AG20443 (cell line): Measurements from ENCODE around the gene CDH13.

Experiments
- DNase-seq: peaks from one replicate; pipeline ENCODE4 v3.0.0; 2012; ENCODE audit warnings: low spot score, mixed read lengths

The CDH13 gene

DNA sequence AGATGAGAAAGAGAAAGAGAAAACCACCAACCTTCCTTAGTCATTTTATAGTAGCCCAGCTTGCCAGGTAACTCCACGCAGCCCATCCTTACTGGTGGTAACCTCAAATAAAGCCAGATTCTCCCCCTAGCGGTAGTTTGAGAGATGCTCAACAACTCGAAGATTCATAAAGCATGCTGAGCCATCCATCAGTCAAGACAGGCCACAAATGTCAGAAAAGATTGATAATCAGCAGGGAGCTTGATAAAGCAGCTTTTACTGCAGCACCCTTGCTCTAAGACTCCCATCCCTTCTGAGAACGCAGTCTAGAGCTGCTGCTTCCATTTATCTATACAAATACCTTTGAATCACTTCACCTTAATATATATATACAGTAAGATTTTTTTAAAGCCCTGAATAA is 729.5 kb downstream of the CDH13 start:
- DNase-seq = peak; percentile 70

GRCh38 chr16:83356986-83357385 is 730.2 kb downstream of the CDH13 start:
- DNase-seq = no peak

DNA sequence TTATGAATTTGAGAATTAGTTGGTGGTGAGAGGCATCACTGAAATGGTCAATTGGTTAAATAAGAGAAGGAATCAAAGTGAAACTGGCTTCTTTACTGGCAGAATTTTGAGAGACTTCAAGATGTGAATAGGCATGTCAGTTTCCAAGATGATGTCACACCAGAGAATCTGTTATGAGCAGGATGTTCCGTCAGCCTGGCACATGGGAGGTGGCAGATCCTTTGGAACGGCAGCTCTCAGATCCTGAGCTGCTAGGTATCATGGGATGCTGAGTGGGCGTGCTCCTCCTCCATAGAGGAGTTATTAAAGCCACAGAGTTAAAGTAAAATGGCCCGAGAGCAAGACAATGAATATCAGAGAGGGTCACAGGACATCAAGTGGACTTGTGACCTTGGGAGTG is 736.8 kb downstream of the CDH13 start:
- no peak for DNase-seq

DNA sequence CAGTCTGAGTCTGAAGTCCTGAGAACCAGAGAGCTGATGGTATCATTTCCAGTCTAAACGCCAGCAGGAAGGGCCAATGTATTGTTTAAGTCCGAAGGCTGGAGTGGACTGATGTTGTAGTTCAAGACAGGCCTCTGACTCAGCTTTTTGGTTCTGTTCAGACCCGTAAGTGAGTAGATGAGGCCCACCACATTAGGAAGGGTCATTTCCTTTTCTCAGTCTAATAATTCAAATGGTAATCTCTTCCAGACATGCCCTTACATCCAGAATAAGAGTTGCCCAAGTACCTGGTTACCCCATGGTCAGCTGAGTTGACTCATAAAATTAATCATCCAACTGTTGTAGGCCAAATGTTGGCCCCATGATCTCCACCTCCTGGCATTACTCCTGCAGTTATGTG is 738.4 kb downstream of the CDH13 start:
- peak; percentile 24 for DNase-seq

DNA sequence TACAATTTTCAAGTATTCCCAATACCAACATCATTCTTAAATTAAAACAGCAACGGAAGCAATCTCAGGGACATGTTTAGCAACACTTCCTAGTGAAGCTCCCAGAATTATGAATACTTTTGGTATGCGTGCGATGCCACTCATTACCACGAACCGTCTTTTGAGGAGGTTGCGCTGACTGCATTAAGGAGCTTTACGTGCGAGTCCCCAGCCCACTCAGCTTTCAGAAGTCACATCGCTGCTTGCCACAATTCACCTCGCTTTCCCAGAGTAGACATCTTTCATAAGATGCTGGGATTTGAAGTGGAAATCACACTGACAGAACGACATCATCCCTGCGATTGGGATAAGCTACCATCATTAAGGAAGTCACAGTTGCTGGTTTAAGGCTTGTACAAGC is 739.5 kb downstream of the CDH13 start:
- DNase-seq = no peak

DNA sequence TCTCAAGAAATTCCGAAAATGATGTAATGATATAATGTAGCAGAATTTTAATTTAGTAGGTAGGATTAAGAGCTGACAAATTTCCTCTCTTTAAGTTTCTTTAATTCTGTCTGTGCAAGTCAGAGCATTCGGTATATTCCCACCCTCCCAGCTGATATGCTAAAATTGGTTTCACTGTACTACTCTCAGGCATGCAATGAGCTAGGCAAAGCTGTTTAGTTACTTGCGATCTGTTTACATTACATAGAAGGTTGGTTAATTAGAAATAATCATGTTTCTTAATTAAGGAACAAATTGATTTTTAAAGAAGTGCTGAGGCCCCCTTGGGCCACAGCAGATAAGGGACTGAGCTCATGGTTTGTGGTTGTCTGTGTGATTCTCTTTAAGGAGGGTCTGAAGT is 748.2 kb downstream of the CDH13 start:
- DNase-seq = no peak

- DNase-seq = no peak
Measured at GRCh38 chr16:83389751-83390150, 763.0 kb downstream of the CDH13 start.

DNA sequence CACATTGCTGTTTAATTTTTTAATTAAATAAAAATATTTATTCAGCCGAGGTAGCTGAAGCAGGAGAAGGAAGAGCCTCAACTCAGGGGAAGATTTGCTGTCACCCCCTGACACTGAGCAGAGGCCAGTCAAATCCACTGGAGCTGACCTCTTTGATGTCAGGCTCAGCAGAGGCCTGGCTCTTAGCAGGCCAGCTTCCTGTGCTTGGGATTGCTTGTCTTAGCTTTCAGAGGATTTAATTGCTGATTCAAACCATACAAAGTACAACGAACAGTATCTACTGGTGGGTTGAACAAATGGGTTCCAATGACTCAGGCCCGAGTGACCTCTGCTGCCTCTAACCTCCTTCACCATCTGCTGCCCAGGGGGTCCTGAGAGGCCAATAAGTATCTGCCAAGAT is 764.0 kb downstream of the CDH13 start:
- peak; percentile 14 for DNase-seq

GRCh38 chr16:83392743-83393142 is 766.0 kb downstream of the CDH13 start:
- peak; percentile 12 for DNase-seq

- peak; percentile 56 for DNase-seq
Measured at GRCh38 chr16:83393196-83393981, 766.6 kb downstream of the CDH13 start.

DNA sequence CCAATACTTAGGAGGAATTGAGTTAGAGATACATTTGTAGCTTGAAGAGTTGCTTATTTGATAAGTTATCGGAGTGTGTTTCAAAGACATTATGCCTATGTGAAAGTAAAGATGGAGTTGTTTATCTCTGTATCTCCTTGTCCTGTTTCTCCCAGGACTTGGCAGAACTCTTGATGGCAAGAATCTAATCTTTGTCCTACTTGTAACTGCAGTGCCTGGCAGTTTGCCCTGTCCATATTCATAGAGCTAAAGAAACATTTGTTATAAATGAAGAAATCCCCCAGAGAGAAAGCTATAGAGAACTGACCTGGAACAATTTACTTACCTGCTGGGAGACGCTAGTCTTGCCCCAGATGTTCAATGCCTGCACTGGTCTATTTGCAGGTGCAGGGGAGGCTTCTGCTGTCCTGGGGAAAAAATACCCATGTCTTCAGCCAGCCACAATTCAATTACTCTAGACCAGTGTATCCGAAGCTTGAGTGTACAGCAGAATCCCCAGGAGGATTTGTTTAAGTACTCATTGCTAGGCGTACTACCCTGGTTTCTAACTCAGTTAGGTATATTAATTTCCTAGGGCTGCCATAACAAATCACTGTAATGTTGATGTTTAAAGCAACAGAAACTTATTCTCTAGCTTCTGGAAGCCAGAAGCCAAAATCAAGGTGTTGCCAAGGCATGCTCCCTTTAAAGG is 771.0 kb downstream of the CDH13 start:
- DNase-seq = no peak

DNA sequence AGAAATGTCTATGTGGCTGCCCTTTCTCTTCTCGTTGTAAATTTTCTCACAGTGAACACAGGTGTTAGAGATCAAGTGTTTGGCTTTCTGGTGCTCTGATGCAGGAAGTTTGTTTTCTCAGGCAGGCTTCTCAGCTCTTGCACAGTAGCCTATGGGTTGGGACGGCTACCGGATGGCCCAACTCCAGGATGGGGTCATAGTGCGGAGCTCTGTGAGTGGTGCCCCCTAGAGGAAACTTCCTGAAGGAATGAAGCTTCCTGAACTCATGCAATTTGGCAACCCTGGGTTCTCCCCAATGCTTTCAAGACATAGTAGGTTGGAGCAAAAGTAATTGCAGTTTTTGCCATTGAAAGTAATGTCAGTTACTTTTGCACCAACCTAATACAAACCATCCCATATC is 773.5 kb downstream of the CDH13 start:
- DNase-seq = no peak

- DNase-seq = peak; percentile 12
Measured at GRCh38 chr16:83402160-83402814, 775.5 kb downstream of the CDH13 start.

GRCh38 chr16:83402967-83403366 is 776.2 kb downstream of the CDH13 start:
- peak; percentile 40 for DNase-seq

- DNase-seq = peak; percentile 53
Measured at GRCh38 chr16:83403761-83404160, 777.0 kb downstream of the CDH13 start.

DNA sequence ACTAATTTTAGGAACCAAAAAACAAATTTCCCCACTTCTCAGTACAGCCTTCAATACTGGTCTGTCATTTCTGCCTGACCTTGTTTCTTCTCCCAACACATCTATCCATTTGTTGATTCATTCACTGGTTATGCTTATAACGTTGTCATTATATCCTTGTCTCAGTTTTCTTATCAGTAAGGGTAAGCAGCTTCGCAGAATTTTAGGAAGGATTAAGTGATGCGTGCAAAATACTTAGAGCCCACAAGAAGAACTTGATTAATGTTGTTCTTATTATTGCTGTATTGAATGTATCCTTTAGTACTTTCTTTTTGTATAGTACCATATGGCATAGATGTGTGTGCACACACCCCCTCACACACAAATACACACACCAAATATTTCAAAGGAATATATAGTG is 777.5 kb downstream of the CDH13 start:
- DNase-seq = no peak

- DNase-seq = no peak
Measured at GRCh38 chr16:83407928-83408327, 781.2 kb downstream of the CDH13 start.

DNA sequence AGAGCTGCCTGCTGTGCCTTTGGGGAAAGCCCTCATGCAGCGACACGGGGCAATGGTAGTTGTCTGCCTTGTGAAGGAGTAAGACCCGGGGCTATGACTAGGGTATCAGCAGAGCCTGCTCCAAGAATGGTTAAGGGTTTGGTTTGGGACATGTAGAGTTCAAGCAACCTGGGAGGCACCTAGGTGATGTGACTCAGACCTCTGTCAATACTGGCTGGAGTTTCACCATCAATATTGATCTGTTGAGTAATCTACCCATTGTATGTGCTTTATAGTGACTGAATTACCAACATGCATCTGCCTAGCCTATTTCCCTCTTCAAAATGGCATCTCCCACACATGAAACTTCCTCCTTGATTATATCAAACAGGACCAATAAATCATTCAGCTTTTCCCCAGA is 782.6 kb downstream of the CDH13 start:
- no peak for DNase-seq

- no peak for DNase-seq
Measured at GRCh38 chr16:83418565-83418964, 791.8 kb downstream of the CDH13 start.

DNA sequence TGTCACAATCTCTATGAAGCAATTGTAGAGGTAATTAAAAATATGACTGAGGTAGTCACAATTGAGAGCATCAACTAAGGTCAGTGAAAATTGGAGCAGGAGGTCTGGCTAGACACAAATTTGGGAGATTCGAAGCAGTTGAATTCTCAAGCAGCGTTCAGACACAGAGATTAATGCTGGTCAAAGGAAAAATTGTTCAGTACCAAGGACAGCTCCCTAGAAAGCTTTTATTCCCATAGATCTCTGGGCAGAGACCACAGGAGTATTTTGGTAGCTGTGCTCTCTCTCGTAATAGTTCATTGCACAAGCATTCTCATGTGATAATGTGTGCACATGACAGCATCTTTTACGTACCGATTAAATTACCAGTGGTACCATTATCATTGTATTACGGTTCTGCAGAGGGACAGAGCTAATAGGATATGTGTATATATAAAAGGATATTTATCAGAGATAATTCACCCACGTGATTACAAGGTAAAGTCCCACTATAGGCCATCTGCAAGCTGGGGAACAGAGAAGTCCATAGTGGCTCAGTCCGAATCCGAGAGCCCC is 793.5 kb downstream of the CDH13 start:
- peak; percentile 46 for DNase-seq

GRCh38 chr16:83433201-83433600 is 806.4 kb downstream of the CDH13 start:
- no peak for DNase-seq

- DNase-seq = no peak
Measured at GRCh38 chr16:83437036-83437435, 810.3 kb downstream of the CDH13 start.

- DNase-seq = no peak
Measured at GRCh38 chr16:83438326-83438725, 811.6 kb downstream of the CDH13 start.
